GM19455 (cell line): ENCODE measurements around the gene OR4M1.
"Not testable (repeated sequence)": the region's sequence is repeated elsewhere in the genome, so short reads cannot be mapped to it uniquely, and the experiment has no call there.

Source experiments
- ATAC-seq: cut with Tn5 transposase; IDR thresholded peaks from one replicate; pipeline ENCODE4 v1.9.1; 2021; ENCODE audit not compliant: unreplicated experiment

The OR4M1 gene, protein sequence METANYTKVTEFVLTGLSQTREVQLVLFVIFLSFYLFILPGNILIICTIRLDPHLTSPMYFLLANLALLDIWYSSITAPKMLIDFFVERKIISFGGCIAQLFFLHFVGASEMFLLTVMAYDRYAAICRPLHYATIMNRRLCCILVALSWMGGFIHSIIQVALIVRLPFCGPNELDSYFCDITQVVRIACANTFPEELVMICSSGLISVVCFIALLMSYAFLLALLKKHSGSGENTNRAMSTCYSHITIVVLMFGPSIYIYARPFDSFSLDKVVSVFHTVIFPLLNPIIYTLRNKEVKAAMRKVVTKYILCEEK

DNA sequence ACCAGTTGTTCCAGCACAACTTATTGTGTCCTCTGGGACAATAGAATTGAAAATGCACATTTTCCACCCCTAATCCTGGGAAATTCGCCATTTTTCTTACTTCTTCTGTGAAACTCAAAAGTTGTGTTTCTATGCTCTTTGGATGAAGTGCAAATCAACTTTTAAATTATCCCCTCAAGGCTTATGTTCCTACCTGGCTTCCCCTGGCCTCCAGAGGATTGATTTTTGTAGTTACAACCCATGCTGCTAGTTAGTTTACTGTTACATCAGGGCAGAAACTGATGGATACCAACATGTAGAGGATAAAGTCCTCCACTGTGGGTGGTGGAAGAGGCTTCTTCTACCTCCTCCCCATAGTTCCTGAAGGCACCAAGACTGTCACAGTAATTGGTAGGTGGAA lies at the start of gene OR4M1:
Gene OR4M1 (plus strand): TSS at position 301 of the 400 bp plus-strand sequence. CDS start 6,819 bp downstream, outside the sequence.
- not testable (repeated sequence) for ATAC-seq

DNA sequence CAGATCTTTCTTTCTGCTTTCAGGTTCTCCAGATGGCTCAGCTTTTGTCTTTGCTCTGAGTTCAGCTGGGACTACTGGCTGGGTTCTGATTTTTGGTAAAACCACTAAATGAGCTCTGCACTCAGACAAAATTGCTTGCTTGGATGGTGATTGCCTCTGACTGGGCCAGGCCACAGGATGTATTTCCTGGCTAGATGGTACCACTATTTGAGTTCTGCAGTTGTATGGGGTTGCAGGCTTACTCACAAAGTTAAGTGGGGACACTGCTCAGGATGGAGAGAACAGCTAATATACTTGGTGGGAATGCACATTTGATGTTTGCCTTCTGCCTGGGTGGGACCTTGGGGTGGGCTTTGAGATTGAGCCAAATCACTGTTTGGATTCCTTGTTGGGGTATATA lies 43.9 kb upstream of the OR4M1 start:
- no peak for ATAC-seq

DNA sequence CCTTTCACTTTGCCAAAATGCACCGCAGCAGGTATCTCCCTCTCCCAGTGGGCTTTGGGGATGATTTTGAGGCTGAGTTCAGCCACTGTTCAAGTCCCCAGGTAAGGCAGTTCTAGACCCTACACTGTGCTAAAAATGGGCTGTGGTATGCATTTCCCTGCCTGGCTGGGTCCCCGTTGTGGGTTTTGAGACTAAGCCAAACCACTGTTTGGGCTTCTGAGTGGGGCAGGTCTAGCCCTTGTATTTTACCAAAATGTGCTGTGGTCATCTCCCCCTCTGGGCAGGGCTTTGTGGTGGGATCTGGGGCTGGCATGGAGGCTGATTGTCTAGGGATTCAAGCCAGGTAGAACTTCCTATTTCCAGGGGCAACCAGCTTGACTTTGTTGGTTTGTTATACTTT lies 43.5 kb upstream of the OR4M1 start:
- no peak for ATAC-seq

DNA sequence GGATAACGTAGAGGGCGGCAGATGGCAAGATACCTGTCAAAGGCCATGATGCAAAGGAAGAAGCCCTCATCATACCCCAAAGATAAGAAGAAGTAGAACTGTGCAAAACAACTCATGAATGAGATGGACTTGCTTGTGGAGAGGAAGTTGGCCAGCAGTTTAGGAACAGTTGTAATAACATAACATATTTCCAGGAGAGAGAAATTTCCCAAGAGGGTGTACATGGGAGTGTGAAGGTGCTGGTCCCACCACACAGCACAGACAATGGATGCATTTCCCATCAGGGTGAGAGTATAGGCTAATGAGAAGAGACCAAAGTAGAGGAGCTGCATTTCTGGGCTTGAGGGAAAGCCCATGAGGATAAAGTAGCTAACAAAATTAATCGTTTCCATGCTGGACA lies 39.4 kb upstream of the OR4M1 start:
- ATAC-seq, result not testable (repeated sequence)

DNA sequence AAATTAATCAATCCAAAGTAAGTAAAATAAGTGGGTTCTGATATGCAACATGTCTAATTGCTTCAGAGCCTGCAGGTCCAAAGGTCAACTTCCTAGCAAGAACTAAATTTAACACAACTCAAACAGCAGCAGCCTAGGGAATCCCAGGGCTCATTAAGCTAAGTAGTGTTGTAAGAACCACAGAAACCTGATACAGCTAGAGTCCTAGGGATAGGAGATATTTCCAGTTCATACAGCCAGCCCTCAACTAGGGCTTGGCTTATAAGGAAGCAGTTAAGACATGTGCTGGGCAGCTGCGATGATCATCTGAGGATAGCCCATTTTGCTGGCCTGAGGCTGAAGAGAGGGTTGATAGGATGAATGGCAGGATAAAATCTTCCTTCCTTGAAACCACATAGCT lies 30.0 kb upstream of the OR4M1 start, which contains the start of gene OR4Q3:
Gene OR4Q3 (plus strand): TSS at position 316 of the 400 bp plus-strand sequence.
- no peak for ATAC-seq

DNA sequence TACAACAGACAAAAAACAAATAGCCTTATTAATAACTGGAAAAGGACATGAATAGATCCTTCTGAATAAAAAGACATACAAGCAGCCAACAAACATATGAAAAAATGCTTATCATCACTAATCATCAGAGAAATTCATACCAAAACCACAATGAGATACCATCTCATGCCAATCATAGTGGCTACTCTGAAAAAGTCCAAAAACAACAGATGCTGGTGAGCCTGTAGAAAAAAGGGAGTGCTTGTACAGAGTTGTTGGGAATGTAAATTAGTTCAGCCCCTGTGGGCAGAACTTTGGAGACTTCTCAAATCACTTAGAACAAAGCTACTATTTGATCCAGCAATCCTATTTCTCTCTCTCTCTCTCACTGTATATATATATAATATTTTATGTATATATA lies 21.0 kb upstream of the OR4M1 start:
- ATAC-seq, result not testable (repeated sequence)

DNA sequence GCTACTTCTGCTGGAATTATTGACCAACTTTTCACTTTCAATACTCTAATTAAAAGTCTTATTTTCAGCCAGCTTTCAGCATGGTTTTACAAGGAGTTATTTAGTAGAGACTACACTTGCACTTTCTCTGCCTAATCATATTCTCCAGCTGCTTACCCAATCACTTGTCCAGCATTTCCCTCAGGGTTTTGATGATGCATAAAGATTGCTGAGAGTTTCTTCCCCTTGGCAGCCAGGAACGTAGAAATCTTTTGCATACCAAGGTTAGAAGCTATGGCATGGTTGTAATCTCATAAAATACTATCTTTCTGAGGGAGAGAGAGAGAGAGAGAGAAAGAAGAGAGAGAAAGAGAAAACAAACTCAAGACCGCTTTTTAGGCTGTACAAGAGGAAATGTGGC lies 19.1 kb upstream of the OR4M1 start:
- no peak for ATAC-seq

DNA sequence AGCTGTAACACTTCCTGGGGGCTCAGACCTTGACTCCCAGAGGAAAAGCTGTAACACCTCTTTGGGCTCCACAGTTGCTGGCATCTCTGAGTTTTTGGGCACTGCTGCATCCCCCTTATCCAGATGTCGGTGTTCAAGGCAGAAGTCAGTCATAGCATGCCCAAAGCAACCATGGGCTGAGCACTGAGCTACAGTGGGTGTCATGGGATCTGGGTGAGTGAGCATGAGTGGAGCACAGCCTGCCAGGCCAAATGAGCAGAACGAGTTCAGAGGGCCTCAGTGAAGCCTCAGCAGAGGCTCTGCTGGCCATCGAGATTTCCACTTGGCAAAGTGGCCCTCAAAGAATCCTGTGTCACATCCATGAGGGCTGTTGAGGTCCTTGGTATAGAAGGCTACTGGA lies 1.8 kb upstream of the OR4M1 start:
- not testable (repeated sequence) for ATAC-seq

DNA sequence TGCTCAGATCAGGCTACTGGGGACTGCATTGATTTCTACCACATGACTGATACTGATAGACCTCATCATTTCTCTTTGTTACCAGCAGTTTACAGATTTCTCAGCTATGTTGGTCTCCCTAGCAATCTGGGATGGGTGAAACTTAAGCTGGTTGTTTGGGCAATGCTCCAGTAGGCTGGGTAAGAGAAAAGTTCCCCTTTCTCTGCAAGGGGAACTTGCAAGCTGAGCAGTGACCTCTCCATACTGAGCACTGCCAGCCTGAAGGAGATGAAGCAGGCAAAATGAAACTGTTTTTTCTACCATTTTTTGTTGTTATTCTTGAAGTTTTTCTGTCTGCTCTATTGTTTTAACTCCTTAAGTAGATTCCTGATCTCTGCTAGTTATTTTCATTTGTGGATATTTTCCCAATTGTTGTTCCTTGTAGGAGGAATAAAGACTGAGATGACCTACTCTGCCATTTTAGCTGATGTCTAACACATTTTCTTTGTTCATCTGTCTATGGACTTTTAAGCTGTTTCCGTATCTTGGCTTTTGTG lies 1.3 kb upstream of the OR4M1 start:
- no peak for ATAC-seq

DNA sequence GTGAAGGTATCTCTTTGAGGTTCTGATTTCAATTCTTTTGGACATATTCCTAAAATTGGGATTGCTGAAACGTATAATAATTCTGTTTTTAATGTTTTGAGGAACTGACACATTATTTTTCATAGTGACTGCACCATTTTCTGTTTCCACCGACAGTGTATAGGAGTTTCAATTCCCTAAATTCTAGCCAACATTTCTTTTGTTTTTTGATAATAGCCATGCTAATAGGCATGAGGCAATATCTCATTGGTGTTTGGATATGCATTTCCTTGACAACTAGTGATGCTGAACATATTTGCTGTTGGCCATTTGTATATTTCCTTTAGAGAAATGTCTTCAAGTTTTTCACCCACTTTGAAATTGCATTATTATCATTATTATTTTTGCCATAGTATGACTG lies 850 bp upstream of the OR4M1 start:
- not testable (repeated sequence) for ATAC-seq

DNA sequence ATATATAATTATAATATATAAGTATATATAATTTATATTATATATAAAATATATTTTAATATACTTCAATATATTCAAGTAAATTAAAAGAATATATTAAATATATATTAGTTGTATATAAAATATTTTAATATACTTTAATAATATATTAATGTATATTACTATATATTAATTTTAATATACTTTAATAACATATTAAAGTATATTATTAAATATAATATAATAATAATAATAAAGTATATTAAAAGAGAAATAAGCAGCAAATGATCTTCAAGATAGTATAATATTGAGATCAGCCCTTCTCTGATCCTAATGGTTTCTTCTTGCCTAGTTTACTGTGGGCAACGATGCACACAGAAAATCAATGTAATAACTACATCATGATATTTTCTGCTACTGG lies 2.3 kb downstream of the OR4M1 start:
- no peak for ATAC-seq

DNA sequence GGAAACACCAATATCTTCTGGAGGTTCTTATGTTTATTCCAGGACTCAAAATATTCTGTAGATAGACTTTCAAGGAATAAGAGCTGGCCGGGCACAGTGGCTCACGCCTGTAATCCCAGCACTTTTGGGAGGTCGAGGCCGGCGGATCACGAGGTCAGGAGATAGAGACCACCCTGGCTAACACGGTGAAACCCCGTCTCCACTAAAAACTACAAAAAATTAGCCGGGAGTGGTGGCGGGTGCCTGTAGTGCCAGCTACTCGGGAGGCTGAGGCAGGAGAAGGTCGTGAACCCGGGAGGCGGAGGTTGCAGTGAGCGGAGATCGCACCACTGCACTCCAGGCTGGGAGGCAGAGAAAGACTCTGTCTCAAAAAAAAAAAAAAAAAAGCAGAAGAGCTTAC lies 12.5 kb downstream of the OR4M1 start:
- ATAC-seq, result not testable (repeated sequence)

DNA sequence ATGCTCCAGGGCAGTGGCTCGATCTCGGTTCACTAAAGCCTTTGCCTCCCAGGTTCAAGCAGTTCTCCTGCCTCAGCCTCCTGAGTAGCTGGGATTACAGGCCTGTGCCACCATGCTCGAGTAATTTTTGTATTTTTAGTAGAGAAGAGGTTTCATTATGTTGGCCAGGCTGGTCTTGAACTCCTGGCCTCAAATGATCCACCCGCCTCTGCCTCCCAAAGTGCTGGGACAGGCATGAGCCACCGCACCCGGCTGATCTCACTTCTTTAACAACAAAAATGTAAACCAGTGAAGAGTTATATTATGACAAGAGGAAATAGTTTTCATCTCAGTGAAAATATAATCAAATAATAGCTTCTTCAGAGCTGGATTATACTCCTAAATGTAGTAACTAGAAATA lies 14.0 kb downstream of the OR4M1 start:
- not testable (repeated sequence) for ATAC-seq

DNA sequence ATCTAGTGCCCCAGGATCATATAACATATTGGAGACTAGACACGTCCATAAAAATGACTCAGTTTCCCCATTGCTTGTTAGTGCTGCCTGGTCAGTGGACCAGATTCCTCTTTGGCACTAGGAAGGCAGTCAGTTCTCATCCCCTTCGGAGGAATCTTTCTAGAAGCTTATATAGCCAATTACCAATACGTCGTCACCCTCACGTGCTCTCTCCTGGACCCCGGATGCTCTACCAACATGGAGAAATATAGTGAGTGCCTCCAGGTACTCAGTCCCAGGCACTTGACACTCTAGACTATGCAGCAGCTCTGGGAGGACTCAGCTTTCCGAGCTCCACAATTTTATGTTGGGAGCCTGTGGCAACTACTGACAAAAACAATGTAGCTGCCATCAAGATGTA lies 14.8 kb downstream of the OR4M1 start:
- not testable (repeated sequence) for ATAC-seq

DNA sequence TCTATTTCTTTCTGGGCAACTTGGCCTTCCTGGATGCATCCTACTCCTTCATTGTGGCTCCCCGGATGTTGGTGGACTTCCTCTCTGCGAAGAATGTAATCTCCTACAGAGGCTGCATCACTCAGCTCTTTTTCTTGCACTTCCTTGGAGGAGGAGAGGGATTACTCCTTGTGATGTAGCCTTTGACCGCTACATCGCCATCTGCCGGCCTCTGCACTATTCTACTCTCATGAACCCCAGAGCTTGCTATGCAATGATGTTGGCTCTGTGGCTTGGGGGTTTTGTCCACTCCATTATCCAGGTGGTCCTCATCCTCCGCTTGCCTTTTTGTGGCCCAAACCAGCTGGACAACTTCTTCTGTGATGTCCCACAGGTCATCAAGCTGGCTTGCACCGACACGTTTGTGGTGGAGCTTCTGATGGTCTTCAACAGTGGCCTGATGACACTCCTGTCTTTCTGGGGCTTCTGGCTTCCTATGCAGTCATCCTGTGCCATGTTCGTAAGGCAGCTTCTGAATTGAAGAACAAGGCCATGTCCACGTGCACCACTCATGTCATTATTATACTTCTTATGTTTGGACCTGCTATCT lies 23.3 kb downstream of the OR4M1 start:
- ATAC-seq, result not testable (repeated sequence)

DNA sequence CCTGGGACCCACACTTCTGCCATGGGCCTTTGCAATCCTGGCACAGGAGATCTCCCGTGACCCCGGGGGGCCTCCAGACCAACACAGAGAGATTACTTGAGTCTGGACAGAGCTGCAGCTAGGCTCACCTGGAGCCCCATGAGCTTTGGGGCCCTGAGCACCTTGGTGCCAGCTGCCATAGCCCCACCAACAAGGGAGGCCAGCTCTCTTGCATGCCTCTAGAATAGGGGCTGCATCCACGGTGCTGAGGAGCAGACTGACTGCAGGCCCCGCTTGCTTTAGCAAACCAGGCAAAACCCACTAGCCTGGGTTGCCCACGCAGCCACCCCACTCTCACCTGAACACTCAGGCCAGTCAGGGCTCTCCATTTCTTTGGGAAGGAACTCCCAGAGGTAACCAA lies 26.6 kb downstream of the OR4M1 start:
- ATAC-seq, result no peak

DNA sequence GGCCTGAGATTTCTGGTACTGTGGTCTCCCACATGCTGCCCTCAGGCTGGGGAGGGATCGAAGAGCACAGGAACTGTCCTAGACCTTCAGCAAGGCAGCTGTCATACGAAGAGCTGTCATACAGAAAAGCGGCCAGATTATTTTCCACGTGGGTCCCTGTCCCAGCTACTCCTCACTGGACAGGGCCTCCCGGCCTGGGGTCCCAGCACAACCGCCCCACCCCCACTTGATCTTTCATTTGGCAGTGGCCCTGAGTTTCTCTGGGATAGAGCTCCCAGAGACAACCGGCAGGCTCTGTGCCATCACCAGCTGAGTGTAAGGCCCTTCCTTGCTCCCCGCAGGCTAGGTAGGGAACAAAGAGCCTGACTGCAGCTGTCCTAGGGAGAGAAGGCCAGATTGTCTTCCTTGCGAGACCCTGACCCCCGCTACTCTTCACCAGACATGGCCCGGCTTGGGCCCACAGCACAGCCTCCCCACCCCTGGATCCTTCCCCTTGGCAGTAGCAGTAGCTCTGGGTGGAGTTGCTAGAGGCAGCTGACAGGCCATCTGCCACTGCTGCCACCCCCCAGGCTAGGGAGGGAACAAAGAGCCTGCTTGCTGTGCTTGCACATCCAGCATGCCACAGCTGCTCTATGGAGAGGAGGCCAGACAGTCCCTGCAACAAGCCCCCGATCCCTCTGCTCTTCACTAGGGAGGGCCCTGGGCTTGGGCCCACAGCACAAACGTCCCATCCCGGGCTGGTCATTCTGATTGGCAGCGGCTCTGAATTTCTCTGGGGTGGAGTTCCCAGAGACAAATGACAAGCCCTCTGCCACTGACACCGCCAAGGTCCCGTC lies 27.2 kb downstream of the OR4M1 start:
- ATAC-seq, result no peak

DNA sequence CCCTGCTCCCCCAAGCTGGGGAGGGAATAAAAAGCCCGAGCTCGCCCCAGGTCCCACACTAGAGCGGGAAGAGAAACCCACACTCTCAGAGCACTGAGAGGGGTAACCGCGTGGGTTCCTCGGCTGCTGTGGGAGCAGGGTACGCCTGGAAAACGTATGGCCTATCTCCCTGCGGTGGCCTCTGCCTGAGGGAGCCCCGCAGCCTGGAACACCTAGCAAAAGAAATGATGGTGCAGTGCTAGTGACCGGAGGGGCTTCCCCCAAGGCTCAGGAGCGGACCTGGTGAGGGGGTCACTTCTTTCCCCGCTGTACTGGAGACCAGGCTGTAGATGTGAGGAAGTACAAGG lies 27.8 kb downstream of the OR4M1 start:
- no peak for ATAC-seq

DNA sequence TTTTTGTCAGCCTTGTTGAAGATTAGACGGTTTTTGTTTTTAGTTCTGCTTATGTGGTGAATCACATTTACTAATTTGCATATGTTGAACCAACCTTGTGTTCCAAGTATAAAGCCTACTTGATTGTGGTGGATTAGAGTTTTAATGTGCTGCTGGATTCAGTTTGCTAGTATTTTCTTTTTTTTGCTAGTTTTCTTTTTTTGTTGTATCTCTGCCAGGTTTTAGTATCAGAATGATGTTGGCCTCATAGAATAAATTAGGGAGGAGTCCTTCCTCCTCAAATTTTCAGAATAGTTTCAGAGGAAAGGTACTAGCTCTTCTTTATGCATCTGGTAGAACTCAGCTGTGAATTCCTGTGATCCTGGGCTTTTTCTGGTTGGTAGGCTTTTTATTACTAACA lies 30.2 kb downstream of the OR4M1 start, which contains the start of gene OR4N2:
Gene OR4N2 (plus strand): TSS at position 301 of the 400 bp plus-strand sequence. CDS start 23,679 bp downstream, outside the sequence.
- not testable (repeated sequence) for ATAC-seq

DNA sequence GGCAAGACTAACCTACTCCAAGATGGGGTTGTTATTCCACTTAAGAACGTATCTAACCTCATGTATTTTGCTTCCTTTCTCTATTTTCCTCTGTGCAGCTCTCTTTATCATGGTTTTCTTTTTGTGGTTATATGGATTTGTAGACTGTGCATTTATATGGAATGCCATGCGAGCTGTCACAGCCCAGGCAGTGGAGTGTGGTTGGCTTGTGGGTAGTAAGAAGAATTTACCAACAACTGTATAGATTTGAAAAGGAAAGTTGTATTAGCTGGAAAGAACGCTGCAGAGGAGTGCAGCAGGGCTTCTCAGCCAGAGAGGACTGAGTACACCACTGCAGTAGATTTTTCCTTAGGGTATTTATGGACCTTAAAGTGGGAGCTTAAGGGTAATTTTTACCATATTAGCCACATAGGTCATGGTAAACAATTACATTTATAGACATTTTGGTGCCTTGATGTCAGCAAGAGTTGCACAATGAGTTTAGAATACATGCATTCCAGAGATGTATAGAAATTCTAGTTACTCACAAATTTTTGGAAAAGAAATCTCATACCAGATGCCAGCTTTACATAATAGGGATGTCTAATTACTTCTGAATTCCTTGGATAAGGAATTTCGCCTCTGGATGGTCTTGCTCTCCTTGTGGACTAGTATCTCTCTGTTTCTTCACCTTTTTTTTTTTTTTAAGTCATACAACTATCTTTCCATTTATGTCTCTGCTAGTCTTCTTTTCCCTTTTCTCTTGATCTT lies 40.0 kb downstream of the OR4M1 start:
- ATAC-seq, result not testable (repeated sequence)

DNA sequence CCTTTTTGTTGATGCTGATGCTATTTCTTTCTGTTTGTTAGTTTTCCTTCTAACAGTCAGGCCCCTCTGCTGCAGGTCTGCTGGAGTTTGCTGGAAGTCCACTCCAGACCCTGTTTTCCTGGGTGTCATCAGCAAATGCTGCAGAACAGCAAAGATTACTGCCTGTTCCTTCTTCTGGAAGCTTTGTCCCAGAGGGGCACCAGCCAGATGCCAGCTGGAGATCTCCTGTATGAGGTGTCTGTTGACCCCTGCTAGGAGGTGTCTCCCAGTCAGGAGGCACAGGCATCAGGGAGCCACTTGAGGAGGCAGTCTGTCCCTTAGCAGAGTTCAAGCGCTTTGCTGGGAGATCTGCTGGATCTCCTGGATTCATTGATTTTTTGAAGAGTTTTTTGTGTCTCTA lies 46.6 kb downstream of the OR4M1 start:
- not testable (repeated sequence) for ATAC-seq
